Lung microvascular endothelial cell (primary cell): ENCODE measurements around the gene ITIH3. TPM values are rescaled to one million over a fixed set of nuclear protein-coding genes. Genes with fewer than 3 reads are reported as not detected.
A peak's percentile ranks its signal among the peaks of the same experiment; 100 is the strongest.

Experiments
- DNase-seq, 2 donors: peaks; one replicate each; pipeline versions ENCODE4 v3.0.0 to v3.0.0-alpha.2; 2010; ENCODE audit warnings: low read depth in 2 of 2
- total RNA-seq: library from RNA; depleted of rRNA; stranded (reverse); fragments of >200 nt; gene quantifications from 2 replicates; pipeline ENCODE4 v1.2.1, GENCODE V29; 2014

Gene ITIH3
- total RNA-seq, 1 donor from 2014 or later: 0.60 TPM

DNA sequence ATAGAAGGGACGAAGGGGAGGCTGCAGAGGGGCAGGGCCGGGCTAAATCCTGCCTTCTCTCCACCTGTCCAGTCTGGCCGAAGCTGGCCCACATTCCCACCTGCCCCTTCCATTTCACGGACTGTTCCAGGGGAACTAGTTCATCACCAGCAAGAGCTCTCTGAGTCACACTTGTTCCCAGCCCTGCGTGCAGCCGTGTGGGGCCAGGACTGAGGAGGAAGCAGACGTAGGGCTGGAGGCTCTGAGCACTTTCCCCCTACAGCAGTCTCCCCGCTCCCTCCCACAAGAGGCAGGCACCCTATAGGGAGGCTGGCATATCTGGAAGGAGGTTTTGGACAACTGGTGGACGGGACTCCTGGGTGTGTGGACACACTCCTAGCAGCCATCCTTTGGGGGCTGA is 32.8 kb downstream of the ITIH3 start:
- peak in 1 of 2 donors; percentile 44 for DNase-seq

DNA sequence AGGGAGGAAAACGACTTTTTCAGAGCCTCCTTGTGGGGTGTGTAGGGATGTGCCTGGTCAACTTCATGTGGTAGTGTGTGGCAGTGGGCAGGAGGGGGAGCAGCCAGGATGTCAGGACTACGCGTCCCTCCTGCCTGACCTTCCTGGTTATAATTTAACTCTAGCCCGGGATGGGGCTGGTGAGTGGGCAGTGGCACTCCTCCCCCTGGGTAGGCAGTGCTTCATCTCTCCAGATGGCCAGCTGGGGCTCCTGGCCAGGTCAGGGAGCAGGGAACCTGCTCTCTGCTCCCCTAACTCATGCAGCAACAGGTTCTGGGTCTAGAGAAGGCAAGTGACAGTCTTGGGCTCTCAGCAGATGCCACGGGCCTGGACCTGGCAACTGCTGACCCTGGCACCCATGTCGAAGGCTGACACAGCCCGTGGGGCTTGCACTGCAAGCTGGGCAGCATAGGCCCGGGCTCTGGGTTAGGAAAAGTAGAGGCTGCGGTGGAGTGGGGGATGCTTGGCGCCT is 33.3 kb downstream of the ITIH3 start:
- DNase-seq: no peak

DNA sequence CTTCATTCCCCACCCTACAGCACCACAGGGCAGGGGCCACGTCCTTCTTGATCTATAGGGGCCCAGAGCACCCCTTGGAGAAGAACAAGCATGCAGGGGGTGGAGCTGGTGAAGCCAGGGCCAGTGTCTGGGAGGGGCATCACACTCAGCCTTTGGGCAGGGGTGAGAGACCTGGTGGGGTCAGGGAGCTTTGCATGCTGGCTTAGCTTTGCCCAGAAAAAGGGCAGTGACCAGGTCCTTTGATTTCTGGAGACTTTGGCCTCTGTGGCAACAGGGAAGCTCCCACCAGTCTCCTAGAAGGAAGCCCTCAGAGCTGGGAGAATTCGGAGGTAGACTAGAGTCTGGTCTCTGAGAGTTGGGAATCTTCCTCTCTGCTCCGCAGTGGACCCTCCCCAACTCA is 34.9 kb downstream of the ITIH3 start:
- DNase-seq: no peak

DNA sequence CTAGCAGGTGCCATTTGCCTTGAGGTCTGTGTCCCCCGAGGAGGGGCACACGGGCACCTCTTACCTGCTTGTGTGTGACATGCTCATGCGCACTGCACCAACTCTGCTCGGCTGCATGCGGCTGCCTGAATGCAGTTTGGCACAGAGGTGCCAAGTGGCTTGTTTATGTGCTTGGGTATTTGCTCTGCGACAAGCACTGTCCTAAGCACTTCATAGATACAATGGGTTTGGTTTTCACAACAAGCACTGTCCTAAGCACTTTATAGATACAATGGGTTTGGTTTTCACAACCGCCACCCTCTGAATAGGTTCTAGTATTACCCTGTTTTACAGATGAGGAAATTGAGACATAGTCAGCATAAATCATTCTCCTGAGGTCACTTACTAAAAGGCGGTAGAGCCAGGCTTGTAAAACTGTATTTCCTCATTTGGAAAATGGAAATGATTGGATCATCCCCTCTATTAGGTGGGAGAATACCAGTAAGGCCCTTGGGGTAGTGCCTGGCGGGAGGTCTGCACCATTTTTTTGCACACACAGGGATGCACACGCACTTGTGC is 35.4 kb downstream of the ITIH3 start:
- no peak for DNase-seq

DNA sequence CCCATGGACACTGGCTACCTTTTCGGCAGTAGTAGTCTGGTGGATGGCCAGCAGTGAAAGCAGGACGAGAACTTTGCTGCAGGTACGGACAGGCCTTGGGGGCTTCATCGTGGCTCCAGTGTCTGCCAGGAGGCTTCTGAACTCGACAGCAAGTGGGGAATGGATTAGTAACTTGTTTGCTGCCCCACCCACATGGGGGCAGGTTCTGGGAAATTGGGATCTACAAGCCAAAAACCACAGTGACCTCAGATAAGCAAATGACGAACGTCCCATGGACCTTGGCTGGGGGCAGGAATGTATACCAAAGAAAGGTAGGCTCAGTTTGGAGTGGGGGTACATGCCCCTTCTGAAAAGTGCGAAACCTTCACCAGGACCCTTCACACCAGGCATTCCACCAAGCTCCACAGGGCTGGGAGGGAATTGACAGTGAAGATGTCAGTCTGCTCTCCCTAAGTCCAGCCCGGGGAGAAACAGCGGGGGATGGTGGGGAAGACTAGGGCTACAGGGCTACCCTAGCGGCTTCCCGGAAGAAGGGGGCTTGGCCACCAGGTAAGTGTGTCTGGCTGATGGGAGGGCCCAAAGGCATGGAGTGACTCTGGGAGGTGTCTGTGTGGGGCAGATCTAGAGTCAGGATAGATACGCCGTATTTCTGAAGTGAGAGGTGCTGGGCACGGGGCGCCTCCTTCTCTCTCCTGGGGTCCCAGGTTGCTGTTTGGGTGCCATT is 36.1 kb downstream of the ITIH3 start, which contains the start of gene ITIH4:
TSS of gene ITIH4 (minus strand) at position 138 of the 724 bp plus-strand sequence. CDS start at position 108, 30 bp downstream.
- DNase-seq: no peak

DNA sequence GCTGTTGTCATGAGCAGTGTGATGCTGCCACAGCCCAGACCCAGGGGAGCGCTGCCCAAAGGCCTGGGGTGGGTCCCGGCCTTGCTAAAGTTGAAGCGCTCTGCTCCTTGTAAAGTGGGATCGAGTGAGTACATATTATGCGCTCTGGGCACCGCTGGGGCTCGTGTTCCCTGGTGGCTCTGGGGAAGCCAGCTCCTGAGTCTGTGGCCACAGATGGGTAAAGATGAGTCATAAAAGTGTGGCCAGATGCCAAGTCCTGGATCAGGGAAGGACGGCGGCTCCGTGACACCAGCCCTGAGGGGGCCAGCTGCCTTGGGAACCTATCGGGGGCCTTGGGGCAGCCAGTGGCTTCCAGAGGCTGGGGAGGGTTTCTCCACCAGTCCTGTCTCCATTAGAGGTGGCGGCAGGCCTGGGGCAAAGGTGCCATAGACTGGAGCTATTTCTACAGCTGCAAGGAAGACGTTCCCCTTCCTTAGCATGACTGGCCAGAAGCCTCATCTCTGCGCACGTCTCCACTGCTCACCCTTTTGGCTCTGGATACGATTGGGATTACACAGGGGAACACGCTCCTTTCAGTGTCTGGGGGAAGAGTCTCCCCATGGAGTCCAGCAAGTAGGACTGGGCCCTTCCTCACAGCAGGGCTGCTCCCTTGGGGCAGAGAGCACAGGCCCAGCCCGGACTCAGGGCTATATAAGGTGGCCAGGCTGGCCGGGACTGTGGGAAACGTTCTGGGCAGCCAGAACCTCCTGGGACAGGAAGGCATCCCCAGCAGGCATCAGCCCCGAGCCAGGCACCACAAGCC is 37.1 kb downstream of the ITIH3 start:
- peak; percentile 80 to 85 for DNase-seq

DNA sequence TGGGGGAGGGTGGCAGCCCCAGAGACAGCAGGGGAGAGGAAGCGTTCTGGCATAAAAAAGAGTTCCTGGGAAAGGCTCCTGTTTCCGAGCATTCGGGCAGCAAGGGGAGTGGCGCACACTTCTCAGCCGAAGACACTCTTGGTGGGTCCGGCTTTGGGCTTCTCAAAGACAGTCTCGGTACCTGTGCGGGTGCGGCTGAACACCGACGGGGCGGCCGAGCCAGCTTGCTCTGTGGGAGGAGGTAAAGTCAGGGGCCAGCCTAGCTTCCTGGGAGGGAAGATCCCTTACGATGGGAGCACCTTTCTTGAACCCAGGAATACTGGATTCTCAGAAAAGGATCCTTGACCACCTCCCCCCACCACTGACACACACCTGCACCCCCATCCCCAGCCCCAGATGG is 38.6 kb downstream of the ITIH3 start:
- DNase-seq: no peak

DNA sequence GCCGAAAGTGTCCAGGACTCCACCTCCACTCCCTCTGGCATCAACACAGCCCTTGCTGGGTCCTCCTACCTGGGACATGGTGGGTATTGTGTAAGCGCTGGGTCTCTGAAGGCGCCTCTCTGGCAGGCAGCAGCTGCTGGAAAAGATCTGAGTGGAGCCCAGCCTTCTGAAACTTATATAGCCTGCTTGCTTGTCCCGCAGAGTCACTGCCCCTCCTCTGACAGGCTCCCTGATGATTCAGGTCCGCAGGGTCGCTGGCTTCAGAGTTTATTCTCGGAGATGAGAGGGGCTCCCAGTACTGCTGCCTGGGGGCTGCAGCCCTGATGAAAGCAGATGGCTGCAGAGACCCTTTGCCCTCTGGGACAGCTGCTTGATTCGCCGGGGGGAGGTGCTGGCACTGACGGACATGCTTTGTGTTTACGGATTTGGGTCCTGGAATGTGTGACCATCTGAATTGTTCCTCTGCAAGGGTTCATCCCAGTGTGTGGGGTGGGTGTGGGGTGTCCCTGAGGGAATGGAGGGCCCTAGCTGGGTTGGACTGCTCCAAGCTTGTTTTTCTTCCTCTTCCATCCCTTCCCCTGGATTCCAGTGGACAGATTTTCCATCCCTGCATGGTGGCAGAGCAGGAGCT is 40.4 kb downstream of the ITIH3 start, which contains the start of gene MUSTN1:
TSS of gene MUSTN1 (minus strand) at position 149 of the 631 bp plus-strand sequence. CDS start at position 78, 71 bp downstream.
- DNase-seq: peak in 1 of 2 donors; percentile 70

DNA sequence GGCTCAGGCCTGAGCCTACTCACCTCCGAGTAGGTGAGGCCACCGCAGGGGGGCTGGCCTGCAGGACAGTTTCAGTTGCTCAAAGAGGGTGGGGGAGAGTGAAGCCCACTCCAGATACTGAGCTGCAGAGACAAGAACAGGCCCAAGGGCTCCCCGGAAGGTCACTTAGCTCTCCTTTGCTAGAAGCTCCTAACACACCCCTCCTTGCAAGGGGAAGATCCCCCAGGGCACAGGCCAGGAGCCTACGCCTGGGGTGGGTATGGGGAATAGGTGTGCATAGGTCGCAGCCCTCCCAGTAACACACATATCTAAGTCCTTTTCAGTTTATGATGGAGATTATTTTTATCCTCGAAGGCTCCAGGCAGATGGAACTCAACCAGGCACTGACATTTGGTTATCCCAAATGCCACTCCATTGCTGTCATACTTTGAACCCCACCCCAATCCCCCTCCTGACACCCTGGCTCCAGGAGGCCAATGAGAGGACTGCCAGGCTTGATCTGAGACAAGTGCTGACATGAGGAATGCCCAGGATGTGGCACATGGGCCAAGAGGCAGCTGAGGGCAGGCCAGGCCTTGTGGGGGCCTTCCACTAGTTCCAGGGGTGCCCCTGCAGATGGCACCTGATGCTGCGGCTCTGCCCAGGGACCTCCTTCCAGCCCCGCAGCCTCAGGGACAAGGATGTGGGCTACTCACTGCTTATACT is 41.3 kb downstream of the ITIH3 start:
- DNase-seq: no peak

DNA sequence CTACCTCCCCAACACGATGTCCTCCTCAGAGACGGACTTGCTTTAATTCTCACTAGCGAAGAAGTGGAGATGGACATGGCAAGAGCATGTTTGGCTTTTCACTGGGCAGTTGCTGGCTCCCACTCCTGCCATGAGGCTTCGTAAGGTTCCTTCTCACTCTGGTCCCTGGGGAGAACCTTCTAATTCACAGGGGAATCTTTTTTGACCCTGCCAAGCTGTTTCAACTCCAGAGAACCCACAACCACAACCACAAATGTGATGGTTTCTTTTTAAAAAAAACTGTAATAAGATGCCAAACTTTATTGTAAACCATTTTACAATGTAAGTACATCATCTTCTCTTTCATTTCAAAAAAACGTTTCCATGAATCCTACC is 41.9 kb downstream of the ITIH3 start:
- DNase-seq: no peak

DNA sequence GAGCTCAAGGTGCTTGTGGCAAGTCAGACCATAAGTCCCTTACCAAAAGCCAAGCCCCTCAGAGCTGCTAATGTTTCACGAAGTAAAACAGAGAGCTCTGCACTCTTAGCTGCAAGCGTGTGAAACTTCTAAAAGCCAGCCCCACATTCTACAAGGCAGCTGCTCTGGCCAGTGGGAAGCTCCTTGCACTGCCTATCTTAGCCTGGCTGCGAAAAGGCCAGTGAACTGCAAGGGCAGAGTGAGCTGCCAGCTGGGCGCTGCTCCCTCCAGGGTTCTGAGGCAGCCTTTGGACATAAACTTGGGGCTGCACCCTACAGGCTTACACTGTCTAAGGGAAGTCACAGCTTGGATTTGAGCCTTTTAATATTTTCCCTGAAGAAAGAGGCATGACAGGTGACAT is 42.4 kb downstream of the ITIH3 start:
- DNase-seq: no peak

DNA sequence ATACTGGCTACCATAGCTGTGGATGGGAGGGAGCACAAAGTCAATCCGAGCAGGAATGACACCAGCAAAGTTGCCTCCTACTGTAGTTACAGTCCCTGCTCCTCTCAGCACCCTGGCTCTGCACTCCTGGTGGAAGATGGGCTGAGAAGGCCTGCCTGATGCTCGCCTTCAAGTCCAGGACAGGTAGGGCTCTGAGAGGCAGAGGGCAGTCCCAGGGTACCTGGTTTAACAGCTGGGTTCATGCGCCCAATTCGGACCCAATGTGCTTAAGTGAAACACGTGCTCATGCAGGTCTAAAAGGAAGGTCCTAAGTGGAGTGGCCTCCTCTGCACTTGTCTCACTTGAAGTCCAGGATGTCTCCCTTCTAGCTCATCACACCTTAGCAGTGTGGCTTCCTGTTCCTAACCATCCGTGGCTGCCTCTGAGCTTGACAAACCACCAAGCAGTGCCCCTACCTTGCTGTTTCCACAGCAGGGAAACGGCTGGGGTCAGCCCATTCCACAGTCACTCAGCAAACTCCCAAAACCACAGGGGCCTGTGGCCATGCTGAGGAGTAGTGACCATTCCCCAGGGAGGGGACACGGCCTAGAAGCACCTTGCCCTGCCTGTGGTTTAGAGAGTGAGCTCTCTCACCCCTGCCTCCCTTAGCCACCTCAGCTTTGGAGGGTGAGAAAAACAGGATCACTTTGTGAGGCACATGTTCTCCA is 44.1 kb downstream of the ITIH3 start:
- DNase-seq: no peak

DNA sequence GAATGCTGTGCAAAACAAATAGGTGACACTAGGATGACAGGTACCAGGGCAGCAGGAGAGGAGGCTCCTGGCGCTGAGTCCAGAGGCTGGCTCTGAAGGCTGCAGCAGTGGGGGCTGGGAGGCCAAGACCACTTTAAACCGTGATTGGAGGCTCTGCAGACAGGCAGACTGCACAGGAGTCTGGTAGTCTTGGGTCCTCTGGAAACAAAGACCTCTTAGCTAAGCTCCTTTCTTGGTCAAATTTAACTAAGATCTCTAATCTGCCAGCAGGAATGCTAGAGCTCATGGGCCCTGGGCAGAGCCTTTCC is 44.6 kb downstream of the ITIH3 start:
- DNase-seq: no peak

DNA sequence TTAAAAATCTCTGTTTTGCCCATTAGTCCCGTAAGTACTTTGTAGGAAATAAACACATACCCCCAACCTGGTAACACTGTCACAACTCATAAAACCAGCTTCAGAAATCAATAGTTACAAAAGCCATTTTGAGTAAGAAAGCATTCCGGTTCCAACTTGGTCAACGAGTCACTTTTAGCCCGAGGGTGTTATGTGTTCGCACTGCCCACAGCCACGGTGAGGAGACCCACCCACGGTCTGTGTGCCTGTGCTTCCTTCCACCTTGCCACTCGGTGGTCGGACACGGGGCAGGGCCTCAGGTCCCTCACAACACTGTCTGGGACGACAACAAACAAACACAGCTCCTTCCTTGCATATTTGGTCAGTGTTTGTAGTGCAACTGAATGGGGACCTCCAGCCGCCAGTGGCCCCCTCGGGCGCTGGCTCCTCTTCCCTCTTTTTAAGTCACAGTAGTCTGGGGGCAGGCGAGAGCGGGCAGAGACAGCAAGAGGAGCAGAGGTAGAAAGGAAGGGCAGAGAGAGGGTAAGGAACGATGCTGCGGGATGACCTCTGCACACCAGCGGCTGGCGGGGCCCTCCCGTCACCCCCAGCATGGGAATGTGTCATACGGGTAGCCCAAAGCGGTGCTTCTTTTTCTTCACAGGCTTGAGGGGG is 45.4 kb downstream of the ITIH3 start:
- DNase-seq: no peak

DNA sequence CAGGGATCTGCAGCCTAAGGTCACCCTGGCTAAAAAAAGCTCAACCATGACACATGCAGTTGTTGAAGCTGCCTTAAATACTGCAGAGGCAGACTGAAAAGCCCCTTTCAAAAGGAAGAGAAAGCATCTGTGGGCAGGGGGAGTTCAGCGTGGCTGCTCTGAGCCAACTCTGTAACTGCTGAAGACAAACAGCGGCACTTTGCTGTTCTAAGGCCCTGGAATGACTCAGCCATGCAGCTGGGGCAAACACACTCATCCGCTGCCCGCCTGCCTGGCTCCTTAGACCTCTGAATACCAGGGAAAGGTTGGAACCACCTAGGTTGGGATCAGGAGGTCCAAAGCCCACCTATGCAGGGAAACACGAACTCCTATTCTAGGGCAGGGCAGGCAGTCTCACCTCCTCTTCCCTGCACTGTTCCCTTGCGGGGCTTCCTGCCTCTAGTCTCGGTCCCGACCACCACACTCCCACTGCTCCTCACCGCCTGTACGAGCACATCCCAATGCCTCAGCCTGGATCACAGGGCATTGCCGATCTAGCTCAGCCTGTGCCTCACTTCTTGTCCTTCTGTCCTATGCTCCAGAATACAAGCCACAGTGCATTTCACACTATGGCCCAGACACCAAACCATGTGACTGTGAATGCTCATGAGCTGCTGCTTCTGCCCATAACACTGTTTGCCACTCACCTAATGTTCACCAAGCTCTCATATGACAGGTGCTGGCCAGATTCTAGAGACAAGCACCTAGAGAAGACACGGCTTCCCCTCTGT is 46.8 kb downstream of the ITIH3 start:
- no peak for DNase-seq

DNA sequence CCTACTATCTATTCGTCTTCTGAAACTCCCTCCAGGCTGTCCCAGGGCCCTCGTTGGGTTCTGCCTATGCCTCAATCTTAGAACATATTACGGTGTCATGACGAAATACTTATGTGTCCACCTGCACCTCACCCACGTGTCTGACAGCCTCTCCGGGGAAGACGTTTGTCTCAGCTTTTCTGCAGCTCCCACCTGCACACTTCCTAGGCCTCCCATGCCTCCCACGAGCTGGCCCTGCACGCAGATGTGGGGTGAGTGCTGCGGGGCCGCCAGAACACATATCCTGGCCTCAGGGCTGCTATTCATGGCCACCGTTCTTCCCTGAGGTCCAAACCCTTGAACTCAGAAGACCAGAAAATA is 47.4 kb downstream of the ITIH3 start:
- DNase-seq: no peak

DNA sequence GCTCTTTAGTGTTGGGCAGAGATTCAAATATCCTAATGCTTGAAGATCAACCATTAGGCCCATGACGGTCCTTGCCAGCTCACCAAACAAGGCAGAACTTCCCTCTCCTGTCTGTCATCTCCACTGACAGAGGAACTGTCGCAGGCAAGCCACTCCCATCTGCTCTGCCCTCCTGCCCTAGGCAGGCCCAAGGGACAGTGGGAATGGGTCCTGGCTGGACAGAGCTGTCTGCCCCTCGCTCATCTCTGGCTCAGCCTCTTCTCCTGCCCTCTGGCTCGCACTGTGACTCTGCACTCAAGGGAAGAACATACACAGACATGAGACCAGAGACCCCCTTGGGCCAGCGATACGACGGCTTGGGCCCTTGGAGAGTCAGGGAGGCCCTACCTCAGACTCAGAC is 47.8 kb downstream of the ITIH3 start:
- no peak for DNase-seq

DNA sequence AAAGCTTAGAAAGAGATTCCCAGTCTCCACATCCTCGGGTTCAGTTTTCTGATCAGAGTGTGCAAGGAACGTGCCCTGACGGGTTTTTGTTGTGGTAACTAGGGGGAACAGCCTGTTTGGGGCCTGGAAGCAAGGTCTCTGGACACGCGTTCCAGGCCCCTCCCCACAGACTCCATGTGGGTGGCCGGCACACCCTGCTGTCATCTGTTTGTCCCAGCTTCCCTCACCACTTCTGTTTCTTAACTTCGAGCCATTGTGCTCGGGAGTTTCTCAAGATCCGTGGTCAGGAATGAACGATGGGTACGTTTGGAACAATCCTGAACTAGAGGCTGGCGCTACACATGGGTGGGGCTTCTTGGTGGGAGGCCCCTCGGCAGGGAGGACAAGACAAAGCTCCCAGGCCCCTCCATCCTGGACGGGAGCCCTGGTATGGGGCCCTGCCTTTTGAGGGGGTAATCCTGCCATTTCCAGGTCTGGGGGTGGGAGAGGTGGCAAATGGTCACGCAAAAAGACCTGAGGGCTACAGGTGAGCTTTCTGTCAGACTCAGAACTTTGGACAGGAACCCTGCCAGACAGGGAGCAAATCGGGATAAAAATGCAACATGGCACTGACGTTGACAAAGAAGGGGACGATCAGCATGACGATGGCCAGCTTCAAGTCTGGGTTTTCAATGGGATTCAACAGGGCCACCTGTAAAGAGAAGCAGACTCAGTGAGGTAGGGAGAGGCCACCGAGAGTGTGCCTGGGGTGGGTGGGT is 48.7 kb downstream of the ITIH3 start:
- DNase-seq: no peak

DNA sequence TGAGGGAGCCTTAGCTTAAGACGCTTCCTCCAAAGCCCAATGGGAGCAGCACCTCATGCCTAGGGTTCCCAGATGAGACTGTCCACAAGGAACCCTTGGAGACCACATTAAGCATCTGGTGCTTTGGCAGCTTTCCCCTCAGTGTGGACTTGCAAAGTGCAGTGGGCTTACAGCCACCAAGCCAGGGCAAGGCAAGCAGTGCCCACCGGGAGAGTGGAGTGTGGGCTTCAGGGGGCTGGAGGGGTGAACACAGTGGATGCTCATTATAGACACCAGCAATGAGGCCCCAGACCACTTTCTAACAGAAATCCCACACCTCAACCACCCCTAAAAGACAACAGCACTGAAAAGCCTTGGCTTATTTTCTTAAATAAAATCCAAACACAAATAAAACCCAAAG is 49.3 kb downstream of the ITIH3 start:
- no peak for DNase-seq
